Smooth muscle cell (in vitro differentiated cells): ENCODE results near the gene RPS19BP1. TPM values are rescaled to one million over a fixed set of nuclear protein-coding genes. Genes with fewer than 3 reads are reported as not detected.

Experiments used
- DNase-seq: peaks from one replicate; lab custom pipeline; 2025; ENCODE audit not compliant: unreplicated experiment; lab: John Stamatoyannopoulos, UW
- H2AFZ ChIP-seq: fragments of 200-600 bp; sonication (generic); 2 replicates; pipeline ENCODE4 v1.6.0; 2016; ENCODE audit warnings: antibody characterized with exemption, low read depth, mild to moderate bottlenecking
- H3F3A ChIP-seq: fragments of 200-600 bp; sonication (generic); 2 replicates; pipeline ENCODE4 v1.6.0; 2017; ENCODE audit warnings: antibody characterized with exemption, low read depth
- H3K27ac ChIP-seq: fragments of 200-600 bp; sonication (generic); 2 replicates; pipeline ENCODE4 v1.5.1; 2016; ENCODE audit warnings: low read depth, mild to moderate bottlenecking
- H3K27me3 ChIP-seq: fragments of 200-600 bp; sonication (generic); 2 replicates; pipeline ENCODE4 v1.6.1; 2016; ENCODE audit warnings: low read depth, mild to moderate bottlenecking
- H3K36me3 ChIP-seq: fragments of 200-600 bp; sonication (generic); 2 replicates; pipeline ENCODE4 v1.5.1; 2016; ENCODE audit warnings: low read depth
- H3K4me1 ChIP-seq: fragments of 200-600 bp; sonication (generic); 2 replicates; pipeline ENCODE4 v1.5.1; 2016; ENCODE audit warnings: low read depth
- H3K4me2 ChIP-seq: fragments of 200-600 bp; sonication (generic); 2 replicates; pipeline ENCODE4 v1.6.0; 2016; ENCODE audit warnings: mild to moderate bottlenecking
- H3K4me3 ChIP-seq: fragments of 200-600 bp; sonication (generic); 2 replicates; pipeline ENCODE4 v1.5.1; 2016; ENCODE audit warnings: mild to moderate bottlenecking
- H3K79me2 ChIP-seq: fragments of 200-600 bp; sonication (generic); 2 replicates; pipeline ENCODE4 v1.6.0; 2016; ENCODE audit warnings: low read depth, mild to moderate bottlenecking
- H3K9ac ChIP-seq: fragments of 200-600 bp; sonication (generic); 2 replicates; pipeline ENCODE4 v1.6.0; 2016; ENCODE audit warnings: low read depth
- H3K9me3 ChIP-seq: fragments of 200-600 bp; sonication (generic); replicated peaks from 2 replicates; pipeline ENCODE4 v1.5.1; 2016; ENCODE audit warnings: low read depth
- H4K20me1 ChIP-seq: fragments of 200-600 bp; sonication (generic); 2 replicates; pipeline ENCODE4 v1.6.0; 2016; ENCODE audit warnings: low read depth
- CTCF ChIP-seq: fragments of 200-600 bp; sonication (generic); IDR thresholded peaks from 2 replicates; pipeline ENCODE4 v1.5.1; 2017; ENCODE audit warnings: borderline replicate concordance, mild to moderate bottlenecking, antibody characterized with exemption; ENCODE audit not compliant: insufficient read depth, poor library complexity, severe bottlenecking
- WGBS: methylation state at CpG from one replicate; pipeline ENCODE4 v1.1.7; 2016; ENCODE audit warnings: low lambda C conversion rate; 5-methylcytosine and 5-hydroxymethylcytosine counted together
- polyA plus RNA-seq: library from polyadenylated mRNA; unstranded; fragments of >200 nt; fragmentation: Nextera tagmentation; extraction: Ambion mirVana; gene quantifications from 2 replicates; pipeline ENCODE4 v1.2.1, GENCODE V29; 2016
- total RNA-seq: library from RNA; depleted of rRNA; stranded (reverse); fragments of >200 nt; gene quantifications from 2 replicates; pipeline ENCODE4 v1.2.3, GENCODE V29; 2014

Gene RPS19BP1
- total and polyA plus RNA-seq, 2 experiments from 2014 or later = 71.6 to 97.1 TPM

- Histone ChIP-seq H3K9me3 (no peaks in the 10 kb centered on the region), H3K36me3 (no peaks in the 10 kb centered on the region), H2AFZ (no peak overlapping the region), H3K4me2 (no peak overlapping the region), H3K27ac (no peak overlapping the region), H3K4me3 (no peak overlapping the region), H3K79me2 (no peaks in the 10 kb centered on the region), H4K20me1 (no peaks in the 10 kb centered on the region), H3K9ac (no peak overlapping the region), H3K4me1 (no peaks in the 10 kb centered on the region), H3K27me3 (peaks cover 47% of the 10 kb centered on the region), H3F3A (no peaks in the 10 kb centered on the region)
- TF ChIP-seq CTCF = no peak
- 78% methylated on average over 6 of the region's 9 CpGs for WGBS
- DNase-seq = no peak
These were observed 30.4 kb upstream of the RPS19BP1 start for GRCh38 chr22:39562839-39563489.

GRCh38 chr22:39560127-39560526 is 27.6 kb upstream of the RPS19BP1 start:
- Histone ChIP-seq H4K20me1 (no peaks in the 10 kb centered on the region), H3K9me3 (no peaks in the 10 kb centered on the region), H3K4me3 (no peak overlapping the region), H3F3A (no peaks in the 10 kb centered on the region), H3K9ac (no peak overlapping the region), H3K4me1 (no peaks in the 10 kb centered on the region), H3K27ac (no peak overlapping the region), H3K79me2 (no peaks in the 10 kb centered on the region), H2AFZ (no peak overlapping the region), H3K36me3 (no peaks in the 10 kb centered on the region), H3K27me3 (peaks cover 74% of the 10 kb centered on the region), H3K4me2 (no peak overlapping the region)
- DNase-seq = no peak
- WGBS = 65% methylated on average over 6 of the region's 6 CpGs
- no peak for TF ChIP-seq CTCF

- DNase-seq = no peak
- no peak overlapping the region for H3K4me2 ChIP-seq
- H3K27ac ChIP-seq = no peak overlapping the region
- WGBS = 63% methylated on average over 11 of the region's 11 CpGs
- H4K20me1 ChIP-seq = no peaks in the 10 kb centered on the region
- H3K27me3 ChIP-seq = peaks cover 76% of the 10 kb centered on the region
- H3K9ac ChIP-seq = no peak overlapping the region
- no peaks in the 10 kb centered on the region for H3F3A ChIP-seq
- H3K36me3 ChIP-seq = no peaks in the 10 kb centered on the region
- H3K79me2 ChIP-seq = no peaks in the 10 kb centered on the region
- no peaks in the 10 kb centered on the region for H3K9me3 ChIP-seq
- TF ChIP-seq CTCF = peak; percentile 49
- no peak overlapping the region for H3K4me3 ChIP-seq
- H3K4me1 ChIP-seq = no peaks in the 10 kb centered on the region
- no peak overlapping the region for H2AFZ ChIP-seq
These were observed 27.0 kb upstream of the RPS19BP1 start for GRCh38 chr22:39559456-39560105.
